ENCODE data around the gene BPIFA1.

BPIFA1 gene

GRCh38 chr20:33280000-33280680 is 44.3 kb downstream of the BPIFA1 start:
- no peak for DNase-seq

- no peak for DNase-seq
These were observed 45.0 kb downstream of the BPIFA1 start for GRCh38 chr20:33280775-33281174.

GRCh38 chr20:33281550-33282146 is 45.9 kb downstream of the BPIFA1 start:
- DNase-seq: no peak

- DNase-seq: no peak
These were observed 46.6 kb downstream of the BPIFA1 start for GRCh38 chr20:33282196-33282934.

GRCh38 chr20:33282991-33283555 is 47.3 kb downstream of the BPIFA1 start, which contains the start of gene BPIFB1:
Gene BPIFB1 (plus strand): TSS chr20:33283214. CDS start chr20:33286074, 2,860 bp downstream.
- no peak for DNase-seq

- peak; percentile 35 for DNase-seq
These were observed 48.5 kb downstream of the BPIFA1 start for GRCh38 chr20:33284284-33284683.

- no peak for DNase-seq
These were observed 49.1 kb downstream of the BPIFA1 start for GRCh38 chr20:33284937-33285336.

- DNase-seq: no peak
These were observed 50.2 kb downstream of the BPIFA1 start for GRCh38 chr20:33285861-33286495.

GRCh38 chr20:33287884-33288283 is 52.1 kb downstream of the BPIFA1 start:
- no peak for DNase-seq

- DNase-seq: no peak
These were observed 55.1 kb downstream of the BPIFA1 start for GRCh38 chr20:33290852-33291251.

GRCh38 chr20:33291416-33291815 is 55.6 kb downstream of the BPIFA1 start:
- DNase-seq: no peak

GRCh38 chr20:33291830-33292355 is 56.1 kb downstream of the BPIFA1 start:
- DNase-seq: peak; percentile 30

All from COR-L47 (cell line).